SHP77 (cell line): Measurements from ENCODE around the gene BRK1.
A peak's percentile ranks its signal among the peaks of the same experiment; 100 is the strongest.
"Not testable (repeated sequence)": the region's sequence is repeated elsewhere in the genome, so short reads cannot be mapped to it uniquely, and the experiment has no call there.

Experiments
- DNase-seq, 2 experiments: peaks; one replicate each; lab custom pipeline; 2025; lab: John Stamatoyannopoulos, UW

The BRK1 gene

DNA sequence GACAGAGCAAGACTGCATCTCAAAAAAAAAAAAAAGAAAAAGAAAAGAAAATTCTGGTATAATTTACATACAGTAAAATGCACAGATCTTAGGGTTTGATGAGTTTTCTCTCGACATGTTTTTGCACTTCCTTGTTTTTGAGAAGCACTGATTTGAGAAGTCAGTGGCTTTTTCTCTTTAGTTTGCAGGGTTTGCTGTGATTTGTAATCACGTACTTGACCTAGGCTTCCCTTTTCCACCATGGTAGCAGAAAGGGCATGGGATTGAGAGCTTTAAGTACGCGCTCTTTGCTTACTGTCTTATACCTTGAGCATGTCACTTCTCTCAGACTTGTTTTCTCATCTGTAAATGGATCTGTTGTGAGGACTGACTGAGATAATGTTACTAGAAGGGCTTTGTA lies 30.2 kb downstream of the BRK1 start:
- DNase-seq, result no peak

DNA sequence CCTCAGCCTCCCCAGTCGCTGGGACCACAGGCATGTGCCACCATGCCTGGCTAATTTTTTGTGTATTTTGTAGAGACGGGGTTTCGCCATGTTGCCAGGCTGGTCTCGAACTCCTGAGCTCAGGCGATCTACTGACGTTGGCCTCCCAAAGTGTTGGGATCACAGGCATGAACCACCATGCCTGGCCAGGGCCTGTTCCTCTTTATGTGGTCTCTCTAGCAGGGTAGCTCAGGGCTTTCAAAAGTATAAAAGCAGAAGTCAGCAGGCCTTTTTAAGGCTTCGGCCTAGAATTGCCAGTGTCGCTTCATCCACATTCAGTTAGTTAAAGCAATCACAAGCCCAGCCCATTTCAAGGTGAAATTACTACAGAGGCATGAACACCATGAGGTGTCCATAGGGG lies 33.8 kb downstream of the BRK1 start:
- DNase-seq, result no peak

DNA sequence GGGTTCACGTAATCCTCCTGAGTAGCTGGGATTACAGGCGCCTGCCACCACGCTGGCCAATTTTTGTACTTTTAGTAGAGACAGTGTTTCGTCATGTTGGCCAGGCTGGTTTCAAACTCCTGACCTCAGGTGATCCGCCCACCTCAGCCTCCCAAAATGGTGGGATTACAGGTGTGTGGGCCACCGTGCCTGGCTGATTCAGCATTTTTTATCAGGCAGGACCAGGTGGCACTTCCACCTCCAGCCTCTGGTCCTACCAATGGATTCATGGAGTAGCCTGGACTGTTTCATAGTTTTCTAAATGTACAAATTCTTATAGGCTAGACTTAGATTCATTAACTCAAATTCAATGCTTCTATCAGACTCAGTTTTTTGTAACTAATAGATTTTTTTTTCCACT lies 35.5 kb downstream of the BRK1 start:
- DNase-seq, result no peak

DNA sequence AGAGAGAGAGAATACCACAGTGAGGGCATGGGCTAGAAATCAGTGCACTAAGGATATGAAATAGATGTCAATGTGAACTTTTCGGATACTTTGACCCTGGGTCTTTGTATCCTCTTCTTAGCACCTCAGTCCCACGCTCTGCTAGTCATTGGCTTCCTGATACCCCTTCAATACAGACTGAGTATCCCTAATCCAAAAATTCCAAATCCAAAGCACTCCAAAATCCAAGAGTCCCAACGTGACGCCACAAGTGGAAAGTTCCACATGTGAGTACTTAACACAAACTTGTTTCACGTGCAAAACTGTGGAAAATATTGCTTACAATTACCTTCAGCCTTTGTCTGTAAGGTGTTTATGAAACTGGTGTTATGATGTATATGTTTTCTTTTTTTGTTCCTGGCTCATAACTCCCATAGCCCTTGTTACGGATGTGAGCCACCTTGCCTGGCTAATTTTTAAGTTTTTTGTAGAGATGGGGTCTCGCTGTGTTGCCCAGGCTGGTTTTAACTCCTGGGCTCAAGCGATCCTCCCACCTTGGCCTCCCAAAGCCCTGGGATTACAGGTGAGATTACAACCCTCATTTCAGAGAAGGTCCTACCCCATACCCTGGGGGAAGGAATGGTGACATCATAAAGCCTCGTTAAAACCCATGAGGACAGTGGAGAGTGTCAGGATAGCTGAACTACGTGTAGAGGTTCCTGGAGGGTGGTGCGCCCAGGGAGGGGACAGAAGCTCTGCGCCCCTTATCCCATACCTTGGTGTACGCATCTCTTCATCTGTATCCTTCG lies 39.1 kb downstream of the BRK1 start:
- no peak for DNase-seq

DNA sequence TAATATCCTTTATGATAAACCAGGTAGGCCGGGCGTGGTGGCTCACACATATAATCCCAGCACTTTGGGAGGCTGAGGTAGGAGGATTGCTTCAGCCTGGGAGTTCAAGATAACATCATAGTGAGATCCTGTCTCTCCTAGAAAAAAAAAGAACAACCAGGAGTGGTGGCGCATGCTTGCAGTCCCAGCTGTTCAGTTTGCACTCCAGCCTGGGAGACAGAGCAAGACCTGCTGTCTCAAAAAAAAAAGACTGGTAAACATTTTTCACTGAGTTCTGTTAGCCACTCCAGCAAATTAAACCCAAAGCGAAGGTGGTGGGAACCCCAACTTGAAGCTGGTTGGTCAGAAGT lies 39.6 kb downstream of the BRK1 start:
- no peak for DNase-seq

DNA sequence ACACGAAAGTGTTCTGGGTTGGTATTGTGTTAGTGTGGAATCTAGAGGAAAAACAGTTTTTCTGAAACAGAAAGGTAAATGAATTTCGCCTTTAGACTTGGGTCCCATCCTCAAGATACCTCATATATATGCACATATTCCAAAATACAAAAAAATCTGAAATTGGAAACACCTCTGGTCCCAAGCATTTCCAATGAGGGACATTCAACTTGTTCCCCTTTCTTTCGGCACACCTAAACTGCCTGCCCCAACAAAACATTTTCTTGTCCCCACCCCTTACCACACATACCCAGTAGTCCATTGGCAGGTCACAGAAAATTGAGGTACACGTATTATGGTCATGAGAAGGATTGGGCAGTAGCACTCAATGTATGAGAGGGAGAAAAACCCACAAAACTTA lies 40.2 kb downstream of the BRK1 start:
- DNase-seq, result no peak

DNA sequence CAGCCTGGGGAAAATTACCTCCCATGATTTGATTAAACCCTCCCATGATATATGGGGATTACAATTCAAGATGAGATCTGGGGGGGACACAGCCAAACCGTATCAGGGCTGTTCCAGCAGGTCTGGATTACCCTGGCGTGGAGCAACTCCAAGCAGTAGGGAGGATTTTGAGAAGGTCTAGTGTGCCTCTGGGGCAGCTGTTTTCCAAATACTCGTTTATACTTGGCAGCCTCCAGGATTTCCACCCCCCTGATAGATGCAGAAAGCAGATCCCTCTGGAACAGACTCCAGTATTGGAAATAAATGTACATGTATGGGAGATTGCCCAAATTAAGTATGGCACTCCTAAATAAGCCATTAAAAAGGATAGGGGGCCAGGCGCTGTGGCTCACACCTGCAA lies 41.6 kb downstream of the BRK1 start:
- DNase-seq, result no peak

DNA sequence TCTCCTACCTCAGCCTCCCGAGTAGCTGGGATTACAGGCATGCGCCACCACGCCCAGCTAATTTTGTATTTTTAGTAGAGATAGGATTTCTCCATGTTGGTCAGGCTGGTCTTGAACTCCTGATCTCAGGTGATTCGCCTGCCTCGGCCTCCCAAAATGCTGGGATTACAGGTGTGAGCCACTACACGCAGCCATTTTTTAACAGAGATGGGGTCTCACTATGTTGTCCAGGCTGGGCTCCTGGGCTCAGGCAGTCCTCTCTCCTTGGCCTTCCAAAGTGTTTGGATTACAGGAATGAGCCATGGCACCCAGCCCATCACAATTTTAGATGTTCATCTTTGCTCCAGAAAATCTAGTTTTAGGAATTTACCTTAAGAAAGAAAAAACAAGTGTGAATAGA lies 43.1 kb downstream of the BRK1 start:
- DNase-seq, result not testable (repeated sequence)

DNA sequence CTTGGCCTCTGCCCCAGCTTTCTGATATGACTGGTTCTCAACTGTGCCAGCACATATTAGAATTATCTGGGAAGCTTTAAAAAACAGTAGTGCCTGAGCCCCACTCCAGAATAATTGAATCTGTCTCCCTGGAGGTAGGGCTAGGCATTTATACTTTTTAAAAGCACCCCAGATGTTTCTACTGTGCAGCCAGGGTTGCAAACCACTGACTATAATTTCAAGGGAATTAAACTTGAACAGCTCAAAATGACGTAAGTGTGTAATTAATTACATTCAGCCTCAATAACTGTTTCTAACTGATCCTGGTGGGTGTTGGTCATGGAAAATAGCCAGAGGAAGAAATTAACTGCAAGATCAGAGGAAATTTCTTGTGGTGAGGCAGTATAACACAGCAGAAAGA lies 44.9 kb downstream of the BRK1 start:
- no peak for DNase-seq

DNA sequence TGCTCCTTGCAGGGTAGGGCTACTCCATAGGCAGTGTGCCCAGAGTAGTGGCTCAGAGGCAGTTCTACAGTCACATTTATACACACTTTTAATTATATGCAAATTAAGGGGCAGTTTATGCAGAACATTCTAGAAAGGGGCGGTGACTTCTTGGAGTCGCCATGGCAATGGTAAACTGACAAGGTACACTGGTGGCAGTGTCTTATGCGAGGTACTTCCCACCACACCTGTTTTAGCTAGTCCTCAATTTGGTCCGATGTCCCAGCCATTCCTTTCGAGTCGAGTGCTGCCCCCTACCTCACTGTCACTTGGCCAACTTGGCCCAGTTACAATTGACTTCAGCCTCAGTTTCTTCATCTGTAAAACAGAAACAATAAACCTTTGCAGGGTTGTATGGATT lies 45.5 kb downstream of the BRK1 start:
- no peak for DNase-seq

DNA sequence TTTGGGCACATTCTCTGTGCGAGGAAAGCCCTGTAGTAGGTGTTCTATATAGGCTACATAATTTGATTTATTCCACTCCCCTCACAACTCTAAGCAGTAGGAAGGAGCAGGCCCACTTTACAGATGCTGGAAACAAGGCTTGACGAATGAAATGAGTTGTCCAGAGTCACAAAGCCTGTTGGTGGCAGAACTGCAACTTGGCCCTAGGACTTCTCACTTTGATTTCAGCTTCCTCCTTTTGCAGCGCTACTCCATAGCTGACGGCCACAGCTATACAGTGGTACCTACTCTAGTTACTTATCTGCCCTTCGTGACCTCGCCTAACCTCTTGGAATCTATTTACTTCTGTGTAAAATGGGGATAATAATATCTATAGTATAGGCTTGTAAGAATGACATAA lies 46.7 kb downstream of the BRK1 start:
- DNase-seq, result no peak

DNA sequence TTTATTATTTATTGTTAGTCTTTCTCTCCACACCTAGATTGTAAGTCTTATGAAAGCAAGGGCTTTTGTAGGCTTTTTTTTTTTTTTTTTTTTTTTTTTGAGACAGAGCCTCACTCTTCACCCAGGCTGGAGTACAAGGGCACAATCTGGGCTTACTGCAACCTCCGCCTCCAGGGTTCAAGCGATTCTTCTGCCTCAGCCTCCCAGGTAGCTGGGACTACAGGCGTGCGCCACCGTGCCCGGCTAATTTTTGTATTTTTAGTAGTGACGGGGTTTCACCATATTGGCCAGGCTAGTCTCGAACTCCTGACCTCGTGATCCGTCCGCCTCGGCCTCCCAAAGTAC lies 48.7 kb downstream of the BRK1 start:
- not testable (repeated sequence) for DNase-seq

DNA sequence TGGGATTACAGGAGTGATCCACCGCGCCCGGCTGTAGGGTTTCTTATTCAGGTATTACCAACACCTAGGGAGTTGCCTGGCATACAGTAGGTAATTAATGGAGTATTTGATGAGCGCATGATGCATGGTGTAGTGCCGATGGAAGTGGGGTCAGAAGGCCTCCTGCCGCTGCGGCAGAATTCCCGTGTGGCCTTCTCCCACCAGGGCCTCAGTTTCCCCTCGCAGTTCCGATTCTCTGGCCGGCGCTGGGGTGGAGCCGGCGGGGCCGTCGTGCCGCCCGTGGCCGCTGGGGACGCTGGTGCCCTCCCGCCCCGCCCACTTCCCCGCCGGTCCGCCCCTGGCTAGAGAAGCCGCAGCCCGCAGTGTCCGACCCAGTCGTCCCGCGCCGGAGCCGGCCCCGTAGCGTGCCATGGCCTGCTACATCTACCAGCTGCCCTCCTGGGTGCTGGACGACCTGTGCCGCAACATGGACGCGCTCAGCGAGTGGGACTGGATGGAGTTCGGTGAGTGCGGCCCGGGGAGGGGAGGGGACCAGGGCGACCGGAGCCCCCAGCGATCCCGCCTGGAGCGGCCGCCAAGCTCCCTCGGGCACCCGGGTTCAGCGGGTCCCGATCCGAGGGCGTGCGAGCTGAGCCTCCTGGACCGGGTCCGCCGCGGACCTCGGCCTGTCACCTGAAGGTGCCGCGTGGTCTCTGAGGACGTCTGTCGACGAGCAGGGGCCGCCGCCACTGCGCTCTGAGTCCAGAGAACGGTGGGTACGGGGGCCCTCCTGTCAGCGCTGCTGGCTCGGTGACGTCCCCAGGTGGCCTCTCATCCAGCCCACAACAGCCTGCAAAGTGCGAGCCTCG lies 49.3 kb downstream of the BRK1 start, which contains the start of gene IRAK2:
IRAK2 (plus strand) TSS at position 374 of the 848 bp plus-strand sequence; CDS start at position 410, 36 bp downstream.
- peak; percentile 39 to 65 for DNase-seq

DNA sequence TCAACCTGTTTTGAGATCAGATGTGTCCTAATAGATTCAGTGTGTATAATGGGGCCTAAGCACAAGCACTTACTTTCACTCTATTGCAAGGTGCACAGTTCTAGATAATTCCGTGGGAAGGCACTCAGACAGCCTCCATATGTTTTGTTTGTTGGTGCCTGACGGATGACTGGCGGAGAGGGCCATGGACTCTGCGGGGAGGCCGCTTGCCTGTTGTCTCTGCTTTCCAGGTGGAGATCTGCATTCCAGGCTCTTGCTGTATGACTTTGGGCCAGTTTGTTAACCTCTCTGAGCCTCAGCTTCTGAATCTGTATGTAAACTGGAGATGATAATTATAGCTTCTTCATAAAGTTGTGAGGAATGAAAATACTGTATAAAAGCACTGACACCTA lies 50.7 kb downstream of the BRK1 start:
- DNase-seq, result no peak

DNA sequence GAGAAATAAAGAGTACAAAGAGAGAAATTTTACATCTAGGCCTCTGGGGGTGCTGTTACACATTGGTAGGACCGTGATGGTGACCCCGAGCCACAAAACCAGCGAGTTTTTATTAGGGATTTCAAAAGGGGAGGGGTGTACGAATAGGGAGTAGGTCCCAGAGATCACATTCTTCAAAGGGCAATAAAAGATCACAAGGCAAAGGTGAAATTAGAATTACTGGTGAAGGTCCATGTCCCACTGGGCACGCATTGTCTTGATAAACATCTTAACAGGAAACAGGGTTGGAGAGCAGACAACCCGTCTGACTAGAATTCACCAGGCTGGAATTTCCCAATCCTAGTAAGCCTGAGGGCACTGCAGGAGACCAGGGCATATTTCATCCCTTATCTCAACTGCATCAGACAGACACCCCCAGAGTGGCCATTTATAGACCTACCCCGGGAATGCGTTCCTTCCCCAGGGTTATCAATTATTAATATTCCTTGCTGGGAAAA lies 53.6 kb downstream of the BRK1 start:
- DNase-seq, result peak in 1 of 2 experiments; percentile 2

DNA sequence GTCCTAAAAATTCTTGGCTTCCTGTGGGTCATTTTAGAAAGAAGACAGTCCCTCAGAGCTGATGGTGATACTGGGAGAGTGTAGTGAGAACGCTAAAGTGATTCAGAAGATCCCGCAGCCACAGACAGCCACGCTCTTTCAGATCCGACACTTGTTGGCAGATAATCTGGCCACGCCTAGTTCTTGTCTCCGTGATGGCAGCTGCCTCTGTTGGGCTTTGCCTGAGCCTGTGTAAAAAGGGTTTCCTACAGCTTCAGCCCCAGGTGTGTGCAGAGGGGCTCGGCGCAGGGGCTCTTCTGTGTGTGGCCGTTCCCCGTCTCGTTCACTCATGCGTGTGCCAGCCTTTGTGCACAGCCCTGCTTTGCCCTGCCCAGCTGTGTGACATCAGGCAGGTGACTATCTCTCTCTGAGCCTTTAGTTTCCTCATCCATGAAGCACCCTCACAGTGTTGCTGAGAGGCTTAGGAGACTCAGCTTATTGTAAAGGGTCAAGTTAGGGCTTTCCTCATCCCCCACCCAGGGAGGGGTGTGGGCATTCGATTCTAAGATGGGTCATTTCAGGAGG lies 55.5 kb downstream of the BRK1 start:
- no peak for DNase-seq

DNA sequence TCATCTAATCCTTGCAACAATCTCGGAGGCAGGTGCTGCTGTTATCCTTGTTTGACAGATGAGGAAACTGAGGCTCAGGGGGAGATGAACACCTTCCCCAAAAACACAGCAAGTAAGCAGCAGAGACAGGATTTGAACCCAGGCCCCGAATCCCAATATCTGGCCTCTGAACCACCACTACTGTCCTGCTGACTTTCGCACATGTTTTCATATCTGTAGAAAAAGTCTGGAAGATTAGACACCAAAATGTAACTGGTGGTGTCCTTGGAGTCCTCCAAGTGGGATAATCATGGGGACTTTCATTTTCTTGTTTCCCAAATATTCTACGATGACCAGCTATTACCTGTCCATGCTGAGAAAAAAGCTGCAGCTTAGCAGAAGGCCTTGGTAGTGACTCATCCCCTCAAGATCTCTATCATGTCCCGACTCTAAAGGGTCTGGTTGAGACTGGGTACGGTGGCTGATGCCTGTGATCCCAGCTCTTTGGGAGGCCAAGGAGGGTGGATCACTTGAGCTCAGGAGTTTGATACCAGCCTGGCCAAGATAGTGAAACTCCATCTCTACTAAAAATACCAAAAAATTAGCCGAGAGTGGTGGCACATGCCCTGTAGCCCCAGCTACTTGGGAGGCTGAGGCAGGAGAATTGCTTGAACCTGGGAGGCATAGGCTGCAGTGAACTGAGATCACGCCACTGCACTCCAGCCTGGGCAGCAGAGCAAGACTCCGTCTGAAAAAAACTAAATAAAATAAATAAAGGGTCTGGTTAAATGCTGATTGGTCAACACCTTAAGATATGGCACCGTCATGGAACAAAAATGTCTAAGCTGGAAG lies 57.8 kb downstream of the BRK1 start:
- no peak for DNase-seq

DNA sequence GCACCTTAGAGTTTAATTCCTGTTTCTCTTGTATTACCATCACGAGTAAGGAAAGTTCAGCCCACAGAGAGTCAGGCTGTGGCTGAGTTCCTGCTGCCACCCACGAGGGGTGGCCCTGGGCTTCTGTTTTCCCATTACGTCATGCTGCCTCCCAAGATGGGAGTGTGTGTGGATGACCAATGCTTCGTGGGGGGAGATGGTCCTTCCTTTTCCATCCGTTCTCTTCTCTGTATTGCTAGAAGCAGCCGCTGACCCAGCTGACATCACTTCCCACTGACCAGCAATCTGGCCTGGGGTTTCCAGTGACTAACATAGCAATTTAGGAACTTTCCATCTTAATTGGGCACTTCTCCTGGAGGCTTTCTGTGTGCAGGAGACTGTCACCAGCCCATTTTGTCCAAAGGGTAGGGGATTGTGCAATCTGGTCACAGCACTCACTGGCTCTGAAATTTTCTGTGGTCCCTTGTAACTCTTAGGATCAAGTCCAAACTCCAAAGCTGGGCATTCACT lies 58.5 kb downstream of the BRK1 start:
- DNase-seq, result no peak

DNA sequence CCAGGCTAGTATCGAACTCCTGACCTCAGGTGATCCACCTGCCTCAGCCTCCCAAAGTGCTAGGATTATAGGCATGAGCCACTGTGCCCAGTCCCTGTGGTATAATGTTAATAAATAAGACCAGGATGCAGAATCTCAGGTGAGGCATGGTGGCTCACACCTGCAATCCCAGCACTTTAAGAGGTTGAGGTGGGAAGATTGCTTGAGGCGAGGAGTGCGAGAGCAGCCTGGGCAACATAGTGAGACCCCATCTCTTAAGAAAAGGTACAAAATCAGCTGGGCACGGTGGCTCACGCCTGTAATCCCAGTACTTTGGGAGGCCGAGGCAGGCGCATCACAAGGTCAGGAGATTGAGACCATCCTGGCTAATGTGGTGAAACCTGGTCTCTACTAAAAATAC lies 59.9 kb downstream of the BRK1 start:
- DNase-seq, result not testable (repeated sequence)

DNA sequence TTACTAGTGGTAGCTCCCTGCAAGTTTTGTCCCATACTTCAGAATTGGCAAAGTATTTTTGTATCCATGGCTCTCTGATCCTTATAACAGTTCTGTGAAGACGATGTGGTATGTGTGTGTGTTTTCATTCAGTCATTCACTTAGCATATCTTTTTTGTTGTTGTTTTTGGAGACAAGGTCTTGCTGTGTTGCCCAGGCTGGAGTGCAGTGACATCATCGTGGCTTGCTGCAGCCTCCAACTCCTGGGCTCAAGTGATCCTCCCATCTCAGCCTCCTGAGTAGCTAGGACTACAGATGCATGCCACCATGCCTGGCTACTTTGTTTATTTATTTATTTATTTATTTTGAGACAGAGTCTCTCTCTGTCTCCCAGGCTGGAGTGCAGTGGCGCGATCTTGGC lies 60.7 kb downstream of the BRK1 start:
- DNase-seq, result not testable (repeated sequence)
